B cell (primary cell): ENCODE measurements around the gene FAM174C. TPM values are rescaled to one million over a fixed set of nuclear protein-coding genes. Genes with fewer than 3 reads are reported as not detected.

ENCODE experiments used
- ATAC-seq: fragments of 200-7000 bp; cut with Tn5 transposase; one replicate; pipeline ENCODE4 v1.10.0; 2021; ENCODE audit warnings: low read depth, mild to moderate bottlenecking, moderate number of reproducible peaks, moderate library complexity
- CTCF ChIA-PET: fragments of 350-600 bp; sonication (Branson Sonifier 250); formaldehyde crosslinking; loops from one replicate; lab custom pipeline; 2021; ENCODE audit warnings: antibody characterized with exemption, inconsistent platforms; lab: Charles Lee
- POLR2A ChIA-PET: fragments of 350-600 bp; sonication (Branson Sonifier 250); formaldehyde crosslinking; loops from one replicate; lab custom pipeline; 2021; ENCODE audit warnings: antibody characterized with exemption; lab: Charles Lee
- DNase-seq: peaks from one replicate; pipeline ENCODE4 v3.0.0; 2013
- H2AFZ ChIP-seq: 2 replicates; pipeline ENCODE4 v1.6.1; 2012; ENCODE audit warnings: mild to moderate bottlenecking, low read depth, low read length; ENCODE audit not compliant: insufficient read depth, poor library complexity, severe bottlenecking
- H3K27ac ChIP-seq, 2 donors: 1 replicate in 1 of 2; 2 replicates in 1 of 2; pipeline ENCODE4 v1.5.1; 2012 to 2013; ENCODE audit warnings: low read length in 2 of 2, mild to moderate bottlenecking in 2 of 2, moderate library complexity in 1 of 2
- H3K27me3 ChIP-seq, 4 experiments: fragments of 200-600 bp in 1 of 4; sonication (generic) in 1 of 4; replicated peaks in 1 of 4; 1 replicate in 2 of 4; 2 replicates in 2 of 4; pipeline versions ENCODE4 v1.6.1 to v1.7.0; 2013 to 2016; ENCODE audit warnings: low read length in 3 of 4, mild to moderate bottlenecking in 2 of 4, mixed read lengths in 1 of 4, moderate library complexity in 1 of 4; ENCODE audit not compliant: insufficient read depth in 4 of 4, control insufficient read depth in 3 of 4; ENCODE audit errors: control extremely low read depth in 1 of 4
- H3K36me3 ChIP-seq, 2 experiments: replicated peaks in 1 of 2; 1 replicate in 1 of 2; 2 replicates in 1 of 2; pipeline versions ENCODE4 v1.6.1 to v1.7.1; 2013; ENCODE audit warnings: low read length in 1 of 2; ENCODE audit not compliant: insufficient read depth in 2 of 2, control insufficient read depth in 1 of 2; ENCODE audit errors: control extremely low read depth in 1 of 2, extremely low read depth in 1 of 2
- H3K4me1 ChIP-seq, 2 donors: fragments of 200-600 bp in 1 of 2; sonication (generic) in 1 of 2; 1 replicate in 1 of 2; 2 replicates in 1 of 2; pipeline versions ENCODE4 v1.5.1 to v1.6.1; 2013 to 2017; ENCODE audit warnings: low read length in 2 of 2; ENCODE audit not compliant: control insufficient read depth in 2 of 2, insufficient read depth in 2 of 2
- H3K4me2 ChIP-seq: replicated peaks from 2 replicates; pipeline ENCODE3; 2012; ENCODE audit warnings: mild to moderate bottlenecking, low read depth, low read length; ENCODE audit not compliant: poor library complexity, severe bottlenecking
- H3K4me3 ChIP-seq, 5 experiments: fragments of 200-600 bp in 1 of 5; sonication (generic) in 1 of 5; 1 replicate in 3 of 5; 2 replicates in 2 of 5; pipeline versions ENCODE4 v1.5.1 to v1.7.0; 2011 to 2016; ENCODE audit warnings: low read length in 4 of 5, mild to moderate bottlenecking in 4 of 5, low read depth in 2 of 5, control low read depth in 1 of 5, moderate library complexity in 1 of 5; ENCODE audit not compliant: insufficient read depth in 1 of 5; ENCODE audit errors: control extremely low read depth in 1 of 5, extremely low read depth in 1 of 5
- H3K79me2 ChIP-seq: fragments of 200-600 bp; sonication (generic); one replicate; pipeline ENCODE4 v1.6.0; 2016; ENCODE audit warnings: low read length; ENCODE audit not compliant: control insufficient read depth, insufficient read depth
- H3K9ac ChIP-seq: fragments of 200-600 bp; sonication (generic); 2 replicates; pipeline ENCODE4 v1.6.1; 2017; ENCODE audit warnings: mild to moderate bottlenecking, low read length, moderate library complexity
- H3K9me3 ChIP-seq, 3 donors: one replicate each; pipeline versions ENCODE4 v1.6.1 to v1.7.1; 2013; ENCODE audit warnings: low read length in 2 of 3; ENCODE audit not compliant: control insufficient read depth in 2 of 3, insufficient read depth in 1 of 3; ENCODE audit errors: control extremely low read depth in 1 of 3
- H4K20me1 ChIP-seq: 2 replicates; pipeline ENCODE4 v1.6.0; 2012; ENCODE audit warnings: mild to moderate bottlenecking, low read length; ENCODE audit not compliant: insufficient read depth, control insufficient read depth, poor library complexity, severe bottlenecking
- H3K27ac Mint-ChIP-seq: one replicate; pipeline ENCODE4 v1.8.0; 2021; ENCODE audit warnings: mixed read lengths
- H3K27me3 Mint-ChIP-seq: one replicate; pipeline ENCODE4 v1.8.0; 2021; ENCODE audit warnings: mixed read lengths
- H3K4me1 Mint-ChIP-seq: one replicate; pipeline ENCODE4 v1.8.0; 2021; ENCODE audit warnings: mixed read lengths
- H3K4me3 Mint-ChIP-seq: one replicate; pipeline ENCODE4 v1.8.0; 2021; ENCODE audit warnings: mixed read lengths
- H3K9me3 Mint-ChIP-seq: one replicate; pipeline ENCODE4 v1.8.0; 2022; ENCODE audit warnings: mixed read lengths; ENCODE audit not compliant: insufficient read depth
- EZH2 ChIP-seq: IDR thresholded peaks from 2 replicates; pipeline ENCODE4 v1.6.1; 2012; ENCODE audit warnings: borderline replicate concordance, low read depth, mild to moderate bottlenecking, moderate library complexity, low read length; ENCODE audit not compliant: insufficient read depth, poor library complexity, severe bottlenecking
- WGBS: methylation state at CpG from one replicate; pipeline ENCODE4 v1.1.5; 2013; ENCODE audit warnings: missing lambda C conversion rate; ENCODE audit not compliant: insufficient coverage; 5-methylcytosine and 5-hydroxymethylcytosine counted together
- intact Hi-C: fragments of 100-400 bp; cut with micrococcal nuclease; formaldehyde crosslinking; loops from one replicate; pipeline ENCODE4 v1.10.0; 2022
- polyA plus RNA-seq: library from polyadenylated mRNA; depleted of rRNA; stranded (reverse); fragments of >200 nt; gene quantifications from 2 replicates; pipeline ENCODE4 v1.2.3, GENCODE V29; 2012
- total RNA-seq, 2 donors: library from RNA; stranded (reverse); fragments of 120-200 nt in 1 of 2; gene quantifications; 1 replicate in 1 of 2; 2 replicates in 1 of 2; pipeline versions ENCODE4 v1.2.3 to v1.2.4, GENCODE V29; 2013 to 2022
- TF ChIP-seq, protein P1 (sequence below): fragments of 200-600 bp; IDR thresholded peaks from one replicate; pipeline ENCODE4 v1.8.0; 2022; ENCODE audit warnings: antibody characterized with exemption, mild to moderate bottlenecking

FAM174C gene
- total and polyA plus RNA-seq, 2 donors (not counting 1 experiment from before 2014, with no cell fraction given) = 41.1 to 70.6 TPM

DNA sequence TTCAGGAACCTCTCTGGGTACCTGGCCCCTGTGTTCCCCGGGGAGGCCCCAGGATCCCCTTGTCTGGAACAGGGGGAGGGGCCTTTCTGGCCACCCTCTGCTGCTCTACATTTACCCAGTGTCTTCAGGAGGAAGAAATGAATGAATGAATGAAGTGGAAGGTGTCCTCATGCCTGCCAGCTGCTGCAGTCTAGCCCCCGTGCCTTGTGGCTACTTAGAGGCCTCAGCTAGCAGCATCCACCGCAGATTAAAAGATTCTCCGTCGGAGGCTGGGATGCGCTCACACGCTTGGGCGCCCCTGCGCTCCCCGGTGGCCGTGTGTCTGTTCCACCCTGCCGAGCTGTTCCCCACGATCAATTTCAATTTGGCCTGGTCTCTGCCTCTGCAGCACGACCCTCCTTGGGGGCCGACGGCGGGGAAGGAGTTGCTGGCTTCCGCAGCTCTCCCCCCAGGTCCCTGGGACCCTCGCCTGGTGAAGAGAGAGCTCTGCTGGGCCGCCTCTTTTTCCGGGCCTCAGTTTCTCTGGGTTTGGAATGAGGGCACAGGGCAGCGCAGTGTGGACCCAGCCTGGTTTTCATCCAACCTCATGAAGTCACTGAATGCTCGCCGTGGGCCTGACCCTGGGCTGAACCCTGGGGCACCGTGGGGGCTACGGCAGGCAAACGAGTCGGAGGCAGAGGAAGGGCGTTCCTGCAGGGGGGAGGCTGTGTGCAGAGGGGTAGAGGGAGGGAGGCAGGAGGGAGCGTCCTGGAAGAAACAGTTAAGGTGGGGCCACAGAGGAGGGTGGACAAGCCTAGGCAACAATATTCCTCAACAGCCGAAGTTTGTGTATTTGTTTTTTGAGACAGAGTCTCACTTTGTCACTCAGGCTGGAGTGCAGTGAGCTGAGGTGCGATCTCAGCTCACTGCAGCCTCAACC lies 38.6 kb downstream of the FAM174C start:
- Histone ChIP-seq H3K4me1 (peaks cover 9 to 12% of the 10 kb centered on the region in 2 donors), H3K36me3 (no peaks in the 10 kb centered on the region), H3K4me2 (no peak overlapping the region), H3K4me3 (no peak overlapping the region), H3K27me3 (peaks cover 0 to 52% (median 15%) of the 10 kb centered on the region in 4 experiments), H4K20me1 (no peaks in the 10 kb centered on the region), H3K9me3 (peaks cover 0 to 9% (median 0%) of the 10 kb centered on the region in 3 donors), H3K27ac (no peak overlapping the region), H2AFZ (no peak overlapping the region), H3K9ac (no peak overlapping the region), H3K79me2 (no peaks in the 10 kb centered on the region)
- Mint-ChIP-seq H3K27me3 (peaks cover 3% of the 10 kb centered on the region), H3K9me3 (no peaks in the 10 kb centered on the region), H3K4me3 (no peak overlapping the region), H3K4me1 (no peaks in the 10 kb centered on the region), H3K27ac (no peak overlapping the region)
- ATAC-seq (no peak), DNase-seq (no peak)
- ChIA-PET CTCF (interaction anchor here (0.5 to 2.4 kb wide), 3 partner anchors 8 to 58 kb away, joined by 3 to 26 read pairs (median 6); no protein-coding TSS in a partner anchor), POLR2A (no interaction called here)
- no peak for TF ChIP-seq EZH2
- TF ChIP-seq, protein P1, sequence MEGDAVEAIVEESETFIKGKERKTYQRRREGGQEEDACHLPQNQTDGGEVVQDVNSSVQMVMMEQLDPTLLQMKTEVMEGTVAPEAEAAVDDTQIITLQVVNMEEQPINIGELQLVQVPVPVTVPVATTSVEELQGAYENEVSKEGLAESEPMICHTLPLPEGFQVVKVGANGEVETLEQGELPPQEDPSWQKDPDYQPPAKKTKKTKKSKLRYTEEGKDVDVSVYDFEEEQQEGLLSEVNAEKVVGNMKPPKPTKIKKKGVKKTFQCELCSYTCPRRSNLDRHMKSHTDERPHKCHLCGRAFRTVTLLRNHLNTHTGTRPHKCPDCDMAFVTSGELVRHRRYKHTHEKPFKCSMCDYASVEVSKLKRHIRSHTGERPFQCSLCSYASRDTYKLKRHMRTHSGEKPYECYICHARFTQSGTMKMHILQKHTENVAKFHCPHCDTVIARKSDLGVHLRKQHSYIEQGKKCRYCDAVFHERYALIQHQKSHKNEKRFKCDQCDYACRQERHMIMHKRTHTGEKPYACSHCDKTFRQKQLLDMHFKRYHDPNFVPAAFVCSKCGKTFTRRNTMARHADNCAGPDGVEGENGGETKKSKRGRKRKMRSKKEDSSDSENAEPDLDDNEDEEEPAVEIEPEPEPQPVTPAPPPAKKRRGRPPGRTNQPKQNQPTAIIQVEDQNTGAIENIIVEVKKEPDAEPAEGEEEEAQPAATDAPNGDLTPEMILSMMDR = no peak
- intact Hi-C loops = no loop called here
- 49% methylated on average over 30 of the region's 32 CpGs for WGBS
